IPS DF 4.7 (cell line): ENCODE data around the gene ATP6V0D1.

ENCODE experiments used
- DNase-seq: peaks from one replicate; pipeline ENCODE4 v3.0.0-alpha.2; 2013; ENCODE audit warnings: low spot score; ENCODE audit errors: extremely low read depth

The ATP6V0D1 gene

GRCh38 chr16:67463059-67463458 lies 17.9 kb downstream of the ATP6V0D1 start:
- DNase-seq: no peak

- no peak for DNase-seq
Observed at GRCh38 chr16:67462279-67462655, 18.7 kb downstream of the ATP6V0D1 start.

GRCh38 chr16:67461600-67462278 lies 19.2 kb downstream of the ATP6V0D1 start:
- no peak for DNase-seq

GRCh38 chr16:67460961-67461360 lies 20.0 kb downstream of the ATP6V0D1 start:
- DNase-seq: no peak

- no peak for DNase-seq
Observed at GRCh38 chr16:67460168-67460567, 20.8 kb downstream of the ATP6V0D1 start.

- no peak for DNase-seq
Observed at GRCh38 chr16:67459861-67460150, 21.2 kb downstream of the ATP6V0D1 start.

GRCh38 chr16:67459066-67459860 lies 21.7 kb downstream of the ATP6V0D1 start:
- no peak for DNase-seq

GRCh38 chr16:67458121-67458641 lies 22.8 kb downstream of the ATP6V0D1 start:
- no peak for DNase-seq

GRCh38 chr16:67457611-67458010 lies 23.3 kb downstream of the ATP6V0D1 start:
- no peak for DNase-seq

- DNase-seq: no peak
Observed at GRCh38 chr16:67456391-67457081, 24.4 kb downstream of the ATP6V0D1 start.

- DNase-seq: no peak
Observed at GRCh38 chr16:67454852-67455251, 26.1 kb downstream of the ATP6V0D1 start.

GRCh38 chr16:67454104-67454503 lies 26.9 kb downstream of the ATP6V0D1 start:
- no peak for DNase-seq

GRCh38 chr16:67451704-67452435 lies 29.1 kb downstream of the ATP6V0D1 start:
- DNase-seq: no peak

GRCh38 chr16:67451061-67451703 lies 29.8 kb downstream of the ATP6V0D1 start:
- no peak for DNase-seq

- DNase-seq: no peak
Observed at GRCh38 chr16:67449739-67450138, 31.2 kb downstream of the ATP6V0D1 start.

- DNase-seq: no peak
Observed at GRCh38 chr16:67449336-67449735, 31.6 kb downstream of the ATP6V0D1 start.

- no peak for DNase-seq
Observed at GRCh38 chr16:67448580-67448979, 32.4 kb downstream of the ATP6V0D1 start.

GRCh38 chr16:67447508-67448076 lies 33.4 kb downstream of the ATP6V0D1 start:
- no peak for DNase-seq

GRCh38 chr16:67446968-67447507 lies 33.9 kb downstream of the ATP6V0D1 start:
- no peak for DNase-seq
